Karpas-422 (cell line): ENCODE results near the gene PHYHIPL. TPM values are rescaled to one million over a fixed set of nuclear protein-coding genes. Genes with fewer than 3 reads are reported as not detected.

Source experiments
- DNase-seq: peaks from one replicate; pipeline ENCODE4 v3.0.0-alpha.2; 2015
- H2AFZ ChIP-seq: fragments of 200-600 bp; sonication (generic); 2 replicates; pipeline ENCODE4 v1.6.1; 2014; ENCODE audit warnings: antibody characterized with exemption, low read length, mixed read lengths
- H3K27ac ChIP-seq: fragments of 200-600 bp; sonication (generic); 2 replicates; pipeline ENCODE4 v1.5.1; 2014; ENCODE audit warnings: mild to moderate bottlenecking, low read length, moderate library complexity
- H3K27me3 ChIP-seq: fragments of 200-600 bp; sonication (generic); 2 replicates; pipeline ENCODE4 v1.6.1; 2014; ENCODE audit warnings: low read length, mixed read lengths
- H3K36me3 ChIP-seq: fragments of 200-600 bp; sonication (generic); 2 replicates; pipeline ENCODE4 v1.6.1; 2014; ENCODE audit warnings: low read length, mixed read lengths; ENCODE audit not compliant: insufficient read depth
- H3K4me1 ChIP-seq: fragments of 200-600 bp; sonication (generic); 2 replicates; pipeline ENCODE4 v1.6.1; 2014; ENCODE audit warnings: mild to moderate bottlenecking, low read length, mixed read lengths
- H3K4me2 ChIP-seq: fragments of 200-600 bp; sonication (generic); 2 replicates; pipeline ENCODE4 v1.6.1; 2014; ENCODE audit warnings: low read length, low read depth, mild to moderate bottlenecking; ENCODE audit not compliant: poor library complexity, severe bottlenecking
- H3K4me3 ChIP-seq: fragments of 200-600 bp; sonication (generic); 2 replicates; pipeline ENCODE4 v1.5.1; 2014; ENCODE audit warnings: mild to moderate bottlenecking, antibody characterized with exemption, low read length, mixed read lengths
- H3K79me2 ChIP-seq: fragments of 200-600 bp; sonication (generic); 2 replicates; pipeline ENCODE4 v1.6.1; 2014; ENCODE audit warnings: mild to moderate bottlenecking, low read length, mixed read lengths
- H3K9ac ChIP-seq: fragments of 200-600 bp; sonication (generic); 2 replicates; pipeline ENCODE4 v1.6.0; 2014; ENCODE audit warnings: low read length
- H3K9me2 ChIP-seq: fragments of 200-600 bp; sonication (generic), shearing (Covaris generic); replicated peaks from 2 replicates; pipeline ENCODE4 v1.6.0; 2014; ENCODE audit warnings: mild to moderate bottlenecking, low read length, moderate library complexity; ENCODE audit not compliant: insufficient read depth
- H3K9me3 ChIP-seq: fragments of 300-700, 200-600 bp; sonication (generic); 2 replicates; pipeline ENCODE4 v1.6.1; 2014; ENCODE audit warnings: low read length, mixed read lengths
- H4K20me1 ChIP-seq: fragments of 200-600 bp; sonication (generic); 2 replicates; pipeline ENCODE4 v1.6.1; 2014; ENCODE audit warnings: mild to moderate bottlenecking, antibody characterized with exemption, low read length, low read depth; ENCODE audit not compliant: insufficient read depth
- total RNA-seq: library from RNA; depleted of rRNA; stranded (reverse); fragments of >200 nt; shearing (Covaris generic); gene quantifications from 2 replicates; pipeline ENCODE4 v1.2.3, GENCODE V29; 2014; ENCODE audit warnings: low replicate concordance

The PHYHIPL gene
- total RNA-seq, 1 experiment from 2014 or later: not detected

- no peak overlapping the region for H2AFZ ChIP-seq
- no peaks in the 10 kb centered on the region for H3K79me2 ChIP-seq
- DNase-seq: no peak
- H3K9me2 ChIP-seq: no peaks in the 10 kb centered on the region
- H4K20me1 ChIP-seq: no peaks in the 10 kb centered on the region
- no peaks in the 10 kb centered on the region for H3K27me3 ChIP-seq
- no peaks in the 10 kb centered on the region for H3K9me3 ChIP-seq
- H3K27ac ChIP-seq: no peak overlapping the region
- H3K4me1 ChIP-seq: no peaks in the 10 kb centered on the region
- H3K36me3 ChIP-seq: no peaks in the 10 kb centered on the region
- no peak overlapping the region for H3K4me3 ChIP-seq
- no peak overlapping the region for H3K4me2 ChIP-seq
- H3K9ac ChIP-seq: no peak overlapping the region
Measured at GRCh38 chr10:59244871-59245270, 68.4 kb downstream of the PHYHIPL start.

GRCh38 chr10:59245686-59246085 lies 69.2 kb downstream of the PHYHIPL start:
- Histone ChIP-seq H3K4me3 (no peak overlapping the region), H3K27me3 (no peaks in the 10 kb centered on the region), H3K4me2 (no peak overlapping the region), H3K9ac (no peak overlapping the region), H3K9me3 (no peaks in the 10 kb centered on the region), H2AFZ (no peak overlapping the region), H4K20me1 (no peaks in the 10 kb centered on the region), H3K79me2 (no peaks in the 10 kb centered on the region), H3K27ac (no peak overlapping the region), H3K36me3 (no peaks in the 10 kb centered on the region), H3K9me2 (no peaks in the 10 kb centered on the region), H3K4me1 (no peaks in the 10 kb centered on the region)
- no peak for DNase-seq

GRCh38 chr10:59252491-59252890 lies 76.0 kb downstream of the PHYHIPL start:
- DNase-seq: no peak
- Histone ChIP-seq H3K9me2 (no peaks in the 10 kb centered on the region; the same call in 1 of the 2 replicates), H3K36me3 (no peaks in the 10 kb centered on the region), H4K20me1 (no peaks in the 10 kb centered on the region), H3K4me2 (no peak overlapping the region), H3K27ac (no peak overlapping the region), H3K4me3 (no peak overlapping the region), H3K79me2 (no peaks in the 10 kb centered on the region), H3K9me3 (no peaks in the 10 kb centered on the region), H3K9ac (no peak overlapping the region), H3K27me3 (no peaks in the 10 kb centered on the region), H3K4me1 (no peaks in the 10 kb centered on the region), H2AFZ (no peak overlapping the region)

GRCh38 chr10:59255463-59255862 lies 79.0 kb downstream of the PHYHIPL start:
- no peak overlapping the region for H3K9ac ChIP-seq
- H3K27me3 ChIP-seq: no peaks in the 10 kb centered on the region
- H3K36me3 ChIP-seq: no peaks in the 10 kb centered on the region
- no peak overlapping the region for H3K4me3 ChIP-seq
- no peaks in the 10 kb centered on the region for H3K4me1 ChIP-seq
- no peak for DNase-seq
- H2AFZ ChIP-seq: no peak overlapping the region
- no peak overlapping the region for H3K4me2 ChIP-seq
- no peaks in the 10 kb centered on the region for H3K9me3 ChIP-seq
- H3K27ac ChIP-seq: no peak overlapping the region
- no peaks in the 10 kb centered on the region for H3K79me2 ChIP-seq
- no peaks in the 10 kb centered on the region; the same call in 1 of the 2 replicates for H3K9me2 ChIP-seq
- no peaks in the 10 kb centered on the region for H4K20me1 ChIP-seq

GRCh38 chr10:59257224-59257623 lies 80.8 kb downstream of the PHYHIPL start:
- Histone ChIP-seq H3K9me3 (no peaks in the 10 kb centered on the region), H3K4me3 (no peak overlapping the region), H2AFZ (no peak overlapping the region), H3K79me2 (no peaks in the 10 kb centered on the region), H3K36me3 (no peaks in the 10 kb centered on the region), H3K4me1 (no peaks in the 10 kb centered on the region), H3K9ac (no peak overlapping the region), H3K27me3 (no peaks in the 10 kb centered on the region), H4K20me1 (no peaks in the 10 kb centered on the region), H3K9me2 (no peaks in the 10 kb centered on the region; the same call in 1 of the 2 replicates), H3K27ac (no peak overlapping the region), H3K4me2 (no peak overlapping the region)
- no peak for DNase-seq

GRCh38 chr10:59258890-59259289 lies 82.4 kb downstream of the PHYHIPL start:
- Histone ChIP-seq H3K9ac (no peak overlapping the region), H3K4me2 (no peak overlapping the region), H3K27me3 (no peaks in the 10 kb centered on the region), H4K20me1 (no peaks in the 10 kb centered on the region), H3K9me3 (no peaks in the 10 kb centered on the region), H3K4me3 (no peak overlapping the region), H3K36me3 (no peaks in the 10 kb centered on the region), H3K9me2 (no peaks in the 10 kb centered on the region), H2AFZ (no peak overlapping the region), H3K27ac (no peak overlapping the region), H3K79me2 (no peaks in the 10 kb centered on the region), H3K4me1 (no peaks in the 10 kb centered on the region)
- DNase-seq: no peak

- H3K4me1 ChIP-seq: no peaks in the 10 kb centered on the region
- no peaks in the 10 kb centered on the region for H3K9me2 ChIP-seq
- no peak overlapping the region for H2AFZ ChIP-seq
- H3K4me2 ChIP-seq: no peak overlapping the region
- H3K9me3 ChIP-seq: no peaks in the 10 kb centered on the region
- H3K36me3 ChIP-seq: no peaks in the 10 kb centered on the region
- H4K20me1 ChIP-seq: no peaks in the 10 kb centered on the region
- H3K79me2 ChIP-seq: no peaks in the 10 kb centered on the region
- no peak overlapping the region for H3K4me3 ChIP-seq
- no peaks in the 10 kb centered on the region for H3K27me3 ChIP-seq
- H3K9ac ChIP-seq: no peak overlapping the region
- no peak for DNase-seq
- no peak overlapping the region for H3K27ac ChIP-seq
Measured at GRCh38 chr10:59265141-59265540, 88.7 kb downstream of the PHYHIPL start.

- Histone ChIP-seq H3K4me1 (no peaks in the 10 kb centered on the region), H3K9ac (no peak overlapping the region)
Measured at GRCh38 chr10:59266321-59266720, 89.9 kb downstream of the PHYHIPL start.

GRCh38 chr10:59268460-59268859 lies 92.0 kb downstream of the PHYHIPL start:
- Histone ChIP-seq H3K79me2 (no peaks in the 10 kb centered on the region), H3K4me3 (no peak overlapping the region), H4K20me1 (no peaks in the 10 kb centered on the region), H3K27ac (no peak overlapping the region), H3K27me3 (no peaks in the 10 kb centered on the region), H3K9ac (no peak overlapping the region), H3K4me2 (no peak overlapping the region), H2AFZ (no peak overlapping the region), H3K4me1 (no peaks in the 10 kb centered on the region), H3K9me3 (no peaks in the 10 kb centered on the region), H3K9me2 (no peaks in the 10 kb centered on the region), H3K36me3 (no peaks in the 10 kb centered on the region)
- DNase-seq: no peak

More at GRCh38 chr10:59266321-59266720, 89.9 kb downstream of the PHYHIPL start:
- no peaks in the 10 kb centered on the region for H3K36me3 ChIP-seq
- no peak overlapping the region for H3K4me3 ChIP-seq
- H2AFZ ChIP-seq: no peak overlapping the region
- H3K4me2 ChIP-seq: no peak overlapping the region
- no peaks in the 10 kb centered on the region for H3K79me2 ChIP-seq
- no peaks in the 10 kb centered on the region for H3K9me3 ChIP-seq
- H4K20me1 ChIP-seq: no peaks in the 10 kb centered on the region
- DNase-seq: no peak
- H3K27me3 ChIP-seq: no peaks in the 10 kb centered on the region
- no peak overlapping the region for H3K27ac ChIP-seq
- no peaks in the 10 kb centered on the region for H3K9me2 ChIP-seq
